SK-N-SH (cell line): ENCODE measurements around the gene NOP9. TPM values are rescaled to one million over a fixed set of nuclear protein-coding genes. Genes with fewer than 3 reads are reported as not detected.

Source experiments
- CTCF ChIA-PET: fragments of 300-600, 350-600 bp; formaldehyde crosslinking; extraction: SDS; loops from one replicate; lab custom pipeline; 2021; lab: Yijun Ruan, JAX
- POLR2A ChIA-PET: fragments of 350-600 bp; sonication (Branson Sonifier 250); formaldehyde crosslinking; extraction: SDS; loops from one replicate; lab custom pipeline; 2020; ENCODE audit warnings: antibody characterized with exemption, inconsistent platforms; lab: Yijun Ruan, JAX
- DNase-seq: peaks from one replicate; pipeline ENCODE4 v3.0.0; 2012
- H2AFZ ChIP-seq: fragments of 200-600 bp; sonication (generic); 2 replicates; pipeline ENCODE4 v1.8.1; 2016; ENCODE audit warnings: antibody characterized with exemption, mild to moderate bottlenecking, low read depth
- H3F3A ChIP-seq: fragments of 200-600 bp; sonication (generic); replicated peaks from 2 replicates; pipeline ENCODE3; 2016; ENCODE audit warnings: antibody characterized with exemption, mild to moderate bottlenecking; ENCODE audit not compliant: insufficient read depth
- H3K27ac ChIP-seq, 2 experiments: fragments of 200-500 bp in 1 of 2; fragments of 200-600 bp in 1 of 2; sonication (Bioruptor generic) in 1 of 2; sonication (generic), shearing (Covaris generic) in 1 of 2; 2 replicates each; pipeline versions ENCODE4 v1.5.1 to v1.6.1; 2014 to 2016; ENCODE audit warnings: low read depth in 2 of 2, inconsistent platforms in 1 of 2, low read length in 1 of 2, mild to moderate bottlenecking in 1 of 2, mixed read lengths in 1 of 2
- H3K27me3 ChIP-seq: fragments of 200-600 bp; sonication (generic), shearing (Covaris generic); 2 replicates; pipeline ENCODE4 v1.6.1; 2016; ENCODE audit warnings: mixed run types; ENCODE audit not compliant: insufficient read depth
- H3K36me3 ChIP-seq, 2 experiments: fragments of 200-500 bp in 1 of 2; fragments of 200-600 bp in 1 of 2; sonication (Bioruptor generic) in 1 of 2; sonication (generic) in 1 of 2; replicated peaks in 1 of 2; 2 replicates each; pipeline versions ENCODE3 to v1.5.1; 2014 to 2016; ENCODE audit warnings: low read length in 1 of 2, mild to moderate bottlenecking in 1 of 2; ENCODE audit not compliant: insufficient read depth in 2 of 2, control insufficient read depth in 1 of 2
- H3K4me1 ChIP-seq, 2 experiments: fragments of 200-500 bp in 1 of 2; fragments of 200-600 bp in 1 of 2; sonication (Bioruptor generic) in 1 of 2; sonication (generic), shearing (Covaris generic) in 1 of 2; 2 replicates each; pipeline versions ENCODE4 v1.5.1 to v1.6.1; 2014 to 2016; ENCODE audit warnings: low read depth in 1 of 2, low read length in 1 of 2, mixed run types in 1 of 2; ENCODE audit not compliant: insufficient read depth in 2 of 2, control insufficient read depth in 1 of 2
- H3K4me2 ChIP-seq: fragments of 200-600 bp; sonication (generic), shearing (Covaris generic); 2 replicates; pipeline ENCODE4 v1.6.1; 2017; ENCODE audit warnings: mixed run types
- H3K4me3 ChIP-seq, 2 experiments: fragments of 200-500 bp in 1 of 2; fragments of 200-600 bp in 1 of 2; sonication (Bioruptor generic) in 1 of 2; sonication (generic), shearing (Covaris generic) in 1 of 2; 2 replicates each; pipeline versions ENCODE4 v1.5.1 to v1.8.1; 2014 to 2016; ENCODE audit warnings: low read depth in 2 of 2, inconsistent platforms in 1 of 2, low read length in 1 of 2, mild to moderate bottlenecking in 1 of 2, mixed read lengths in 1 of 2, moderate library complexity in 1 of 2
- H3K79me2 ChIP-seq: fragments of 200-600 bp; sonication (generic); 2 replicates; pipeline ENCODE4 v1.8.1; 2017; ENCODE audit warnings: mild to moderate bottlenecking; ENCODE audit not compliant: insufficient read depth
- H3K9ac ChIP-seq: fragments of 200-600 bp; sonication (generic); 2 replicates; pipeline ENCODE4 v1.6.1; 2017; ENCODE audit warnings: mixed run types
- H3K9me2 ChIP-seq: fragments of 200-600 bp; sonication (generic); 2 replicates; pipeline ENCODE4 v1.6.1; 2017; ENCODE audit warnings: mixed run types
- H3K9me3 ChIP-seq: fragments of 200-600 bp; sonication (generic); 2 replicates; pipeline ENCODE4 v1.6.1; 2017; ENCODE audit warnings: mixed run types, mild to moderate bottlenecking, moderate library complexity
- H4K20me1 ChIP-seq: fragments of 200-600 bp; sonication (generic); 2 replicates; pipeline ENCODE4 v1.6.1; 2017; ENCODE audit warnings: mild to moderate bottlenecking, mixed run types; ENCODE audit not compliant: insufficient read depth
- CHD2 ChIP-seq: fragments of 150-350 bp; IDR thresholded peaks from 2 replicates; pipeline ENCODE4 v1.6.1; 2018; ENCODE audit warnings: low read length; ENCODE audit not compliant: partially characterized antibody
- CTCF ChIP-seq: fragments of 200-600 bp; sonication (generic); IDR thresholded peaks from 2 replicates; pipeline ENCODE4 v1.6.1; 2017; ENCODE audit warnings: antibody characterized with exemption, mild to moderate bottlenecking, moderate library complexity
- EZH2phosphoT487 ChIP-seq: fragments of 200-600 bp; sonication (generic); IDR thresholded peaks from 2 replicates; pipeline ENCODE4 v1.6.1; 2017; ENCODE audit warnings: low read depth, mixed run types, mild to moderate bottlenecking, antibody characterized with exemption, moderate library complexity, borderline replicate concordance
- FOXJ3 ChIP-seq: sonication (generic); formaldehyde crosslinking; IDR thresholded peaks from 2 replicates; pipeline ENCODE4 v1.5.1; 2020; ENCODE audit warnings: mild to moderate bottlenecking, missing genetic modification reagents
- GABPA ChIP-seq: IDR thresholded peaks from 2 replicates; pipeline ENCODE4 v1.4.0; 2012; ENCODE audit warnings: low read depth, mild to moderate bottlenecking
- IRF3 ChIP-seq: fragments of 150-350 bp; IDR thresholded peaks from 2 replicates; pipeline ENCODE4 v1.6.1; 2016; ENCODE audit warnings: mild to moderate bottlenecking, low read depth, low read length
- JUND ChIP-seq: IDR thresholded peaks from 2 replicates; pipeline ENCODE4 v1.4.0; 2012
- MAX ChIP-seq: IDR thresholded peaks from 2 replicates; pipeline ENCODE4 v1.4.0; 2012; ENCODE audit warnings: low read depth
- MXI1 ChIP-seq: IDR thresholded peaks from 2 replicates; pipeline ENCODE4 v1.6.1; 2012; ENCODE audit warnings: mild to moderate bottlenecking, low read depth, low read length, improper control_type of control experiment
- NRF1 ChIP-seq: IDR thresholded peaks from 2 replicates; pipeline ENCODE4 v1.6.1; 2012; ENCODE audit warnings: low read depth, mild to moderate bottlenecking, low read length
- PBX3 ChIP-seq: IDR thresholded peaks from 2 replicates; pipeline ENCODE4; 2012
- POLR2AphosphoS5 ChIP-seq: IDR thresholded peaks from 2 replicates; pipeline ENCODE4 v1.6.1; 2012; ENCODE audit warnings: low read depth, low read length
- RAD21 ChIP-seq: IDR thresholded peaks from 2 replicates; pipeline ENCODE4 v1.6.1; 2012; ENCODE audit warnings: mild to moderate bottlenecking, low read length
- RCOR1 ChIP-seq: fragments of 150-350 bp; IDR thresholded peaks from 2 replicates; pipeline ENCODE4 v1.6.1; 2017; ENCODE audit warnings: antibody characterized with exemption, low read length
- SIN3A ChIP-seq: IDR thresholded peaks from 2 replicates; pipeline ENCODE4 v1.6.1; 2012; ENCODE audit warnings: low read depth, mild to moderate bottlenecking, low read length, moderate library complexity, borderline replicate concordance
- SMC3 ChIP-seq: IDR thresholded peaks from 2 replicates; pipeline ENCODE4 v1.6.1; 2012; ENCODE audit warnings: low read depth, low read length, improper control_type of control experiment
- TCF12 ChIP-seq: IDR thresholded peaks from 2 replicates; pipeline ENCODE4 v1.4.0; 2012
- USF1 ChIP-seq: IDR thresholded peaks from 2 replicates; pipeline ENCODE4 v1.4.0; 2012; ENCODE audit warnings: low read depth, borderline replicate concordance
- USF2 ChIP-seq: fragments of 150-350 bp; IDR thresholded peaks from 2 replicates; pipeline ENCODE4 v1.6.1; 2017; ENCODE audit warnings: antibody characterized with exemption, low read length, low read depth, borderline replicate concordance
- YY1 ChIP-seq: IDR thresholded peaks from 2 replicates; pipeline ENCODE4 v1.4.0; 2012; ENCODE audit warnings: low read depth, mild to moderate bottlenecking
- ZBTB33 ChIP-seq: IDR thresholded peaks from 2 replicates; pipeline ENCODE4 v1.4.0; 2012; ENCODE audit warnings: low read depth, borderline replicate concordance
- whole genome bisulfite sequencing: methylation state at CpG from one replicate; pipeline ENCODE4 v1.1.6; 2017; ENCODE audit warnings: low lambda C conversion rate; 5-methylcytosine and 5-hydroxymethylcytosine counted together
- polyA plus RNA-seq, 3 experiments: library from polyadenylated mRNA; depleted of rRNA; stranded (reverse); fragments of >200 nt; gene quantifications; 2 replicates each; pipeline ENCODE4 v1.2.3, GENCODE V29; 2012

NOP9 gene
- polyA plus RNA-seq, 1 of the 3 experiments (the other 2 are of a cell fraction), result 11.9 TPM

- Histone ChIP-seq H3K9me3 (no peaks in the 10 kb centered on the region), H3K27ac (no peak overlapping the region), H3K9ac (no peak overlapping the region), H2AFZ (no peak overlapping the region), H3K79me2 (no peaks in the 10 kb centered on the region), H3K4me3 (no peak overlapping the region), H3F3A (no peaks in the 10 kb centered on the region), H3K4me1 (no peaks in the 10 kb centered on the region; a peak in 1 of 4 replicates), H3K36me3 (no peaks in the 10 kb centered on the region), H3K9me2 (no peaks in the 10 kb centered on the region), H4K20me1 (no peaks in the 10 kb centered on the region), H3K27me3 (peaks cover 48% of the 10 kb centered on the region), H3K4me2 (no peak overlapping the region)
- TF ChIP-seq RAD21 (no peak), FOXJ3 (no peak), EZH2phosphoT487 (no peak), IRF3 (no peak), CHD2 (no peak), SMC3 (no peak), GABPA (no peak), YY1 (no peak), TCF12 (no peak)
- CTCF ChIA-PET, result interaction anchor here (0.6 to 3.0 kb wide), 4 partner anchors 11 to 82 kb away, joined by 3 to 23 read pairs (median 4); no protein-coding TSS in a partner anchor
- POLR2A ChIA-PET, result no interaction called here
- DNase-seq, result no peak
- WGBS, result 70% methylated on average over 7 of the region's 7 CpGs
These were observed 55.4 kb downstream of the NOP9 start for GRCh38 chr14:24355009-24355408.

GRCh38 chr14:24356208-24356607 lies 56.6 kb downstream of the NOP9 start:
- ChIA-PET CTCF (interaction anchor here (1.0 to 8.5 kb wide), 5 partner anchors 9 to 75 kb away, joined by 3 to 77 read pairs (median 23); partner anchors contain the start of genes ADCY4, CBLN3 and KHNYN), POLR2A (no interaction called here)
- H3K9me3 ChIP-seq, result no peaks in the 10 kb centered on the region
- no peaks in the 10 kb centered on the region for H3K79me2 ChIP-seq
- no peak overlapping the region for H3K27ac ChIP-seq
- no peaks in the 10 kb centered on the region; a peak in 1 of 4 replicates for H3K4me1 ChIP-seq
- peaks cover 37% of the 10 kb centered on the region; the same call in 1 of the 2 replicates for H3K27me3 ChIP-seq
- H3K9ac ChIP-seq, result no peak overlapping the region
- no peak overlapping the region for H2AFZ ChIP-seq
- no peak overlapping the region for H3K4me3 ChIP-seq
- H3K4me2 ChIP-seq, result no peak overlapping the region
- no peaks in the 10 kb centered on the region for H3K36me3 ChIP-seq
- no peaks in the 10 kb centered on the region for H3F3A ChIP-seq
- H4K20me1 ChIP-seq, result no peaks in the 10 kb centered on the region
- WGBS, result 69% methylated on average over 4 of the region's 4 CpGs
- no peaks in the 10 kb centered on the region for H3K9me2 ChIP-seq
- TF ChIP-seq YY1, result no peak
- TF ChIP-seq CTCF, result no peak
- TF ChIP-seq FOXJ3, result no peak
- TF ChIP-seq POLR2AphosphoS5, result no peak
- TF ChIP-seq USF1, result no peak
- TF ChIP-seq NRF1, result no peak
- TF ChIP-seq PBX3, result no peak
- no peak for TF ChIP-seq MAX
- TF ChIP-seq ZBTB33, result no peak
- TF ChIP-seq RCOR1, result no peak
- no peak for TF ChIP-seq TCF12
- no peak for TF ChIP-seq USF2
- no peak for TF ChIP-seq SIN3A
- TF ChIP-seq GABPA, result no peak
- no peak for TF ChIP-seq MXI1
- no peak for TF ChIP-seq JUND
- no peak for DNase-seq
